ENCODE results near the gene SLC7A10.

SLC7A10 gene

GRCh38 chr19:33220115-33220514, 5.5 kb downstream of the SLC7A10 start:
- no peak for DNase-seq (ENCODE audit: low read depth)
- no peak for TF ChIP-seq CTCF (IDR thresholded peaks at IDR 0.05; ENCODE audit: control insufficient read depth, insufficient read depth, low read depth, low read length, missing control alignments)
- H3K4me3 ChIP-seq (ENCODE audit: control insufficient read depth, low read depth, low read length) = no peak overlapping the region

GRCh38 chr19:33219261-33219815, 6.3 kb downstream of the SLC7A10 start:
- DNase-seq (ENCODE audit: low read depth) = no peak
- no peak overlapping the region for H3K4me3 ChIP-seq (ENCODE audit: control insufficient read depth, low read depth, low read length)
- peak; percentile 12 for TF ChIP-seq CTCF (IDR thresholded peaks at IDR 0.05; ENCODE audit: control insufficient read depth, insufficient read depth, low read depth, low read length, missing control alignments)

- DNase-seq (ENCODE audit: low read depth) = no peak
- no peak for TF ChIP-seq CTCF (IDR thresholded peaks at IDR 0.05; ENCODE audit: control insufficient read depth, insufficient read depth, low read depth, low read length, missing control alignments)
- H3K4me3 ChIP-seq (ENCODE audit: control insufficient read depth, low read depth, low read length) = no peak overlapping the region
Measured at GRCh38 chr19:33217881-33218280, 7.8 kb downstream of the SLC7A10 start.

GRCh38 chr19:33216198-33216830, 9.3 kb downstream of the SLC7A10 start:
- H3K4me3 ChIP-seq (ENCODE audit: control insufficient read depth, low read depth, low read length) = no peak overlapping the region
- DNase-seq (ENCODE audit: low read depth) = no peak
- no peak for TF ChIP-seq CTCF (IDR thresholded peaks at IDR 0.05; ENCODE audit: control insufficient read depth, insufficient read depth, low read depth, low read length, missing control alignments)

GRCh38 chr19:33215438-33216197, 10.0 kb downstream of the SLC7A10 start:
- DNase-seq (ENCODE audit: low read depth) = no peak
- TF ChIP-seq CTCF (IDR thresholded peaks at IDR 0.05; ENCODE audit: control insufficient read depth, insufficient read depth, low read depth, low read length, missing control alignments) = no peak
- no peak overlapping the region for H3K4me3 ChIP-seq (ENCODE audit: control insufficient read depth, low read depth, low read length)

- peak; percentile 39 for TF ChIP-seq CTCF (IDR thresholded peaks at IDR 0.05; ENCODE audit: control insufficient read depth, insufficient read depth, low read depth, low read length, missing control alignments)
- DNase-seq (ENCODE audit: low read depth) = no peak
- H3K4me3 ChIP-seq (ENCODE audit: control insufficient read depth, low read depth, low read length) = no peak overlapping the region
Measured at GRCh38 chr19:33214596-33214995, 11.1 kb downstream of the SLC7A10 start.

Data from AG09309 (cell line).